Islet of Langerhans (tissue), 1 donor: ENCODE measurements around the gene MDFI.

Experiments used
- FAIRE-seq: peaks from one replicate; lab custom pipeline; 2011; peaks lifted over from hg19 to GRCh38; lab: Jason Lieb, UNC

The MDFI gene

GRCh38 chr6:41673704-41674000, 35.4 kb downstream of the MDFI start:
- no peak for FAIRE-seq

GRCh38 chr6:41674231-41675000, 36.1 kb downstream of the MDFI start:
- no peak for FAIRE-seq

GRCh38 chr6:41675176-41675775, 37.0 kb downstream of the MDFI start:
- FAIRE-seq, result no peak

GRCh38 chr6:41675992-41676391, 37.7 kb downstream of the MDFI start:
- no peak for FAIRE-seq

- FAIRE-seq, result no peak
Observed at GRCh38 chr6:41676431-41676830, 38.2 kb downstream of the MDFI start.

- FAIRE-seq, result no peak
Observed at GRCh38 chr6:41677124-41677921, 39.1 kb downstream of the MDFI start.

GRCh38 chr6:41678511-41679084, 40.3 kb downstream of the MDFI start:
- no peak for FAIRE-seq

- no peak for FAIRE-seq
Observed at GRCh38 chr6:41679696-41680095, 41.4 kb downstream of the MDFI start.

GRCh38 chr6:41680182-41680965, 42.1 kb downstream of the MDFI start:
- FAIRE-seq, result no peak

- no peak for FAIRE-seq
Observed at GRCh38 chr6:41682056-41682477, 43.8 kb downstream of the MDFI start.

GRCh38 chr6:41682497-41683272, 44.4 kb downstream of the MDFI start:
- FAIRE-seq, result no peak

GRCh38 chr6:41683273-41683522, 44.9 kb downstream of the MDFI start:
- no peak for FAIRE-seq

GRCh38 chr6:41683523-41684310, 45.4 kb downstream of the MDFI start:
- no peak for FAIRE-seq

GRCh38 chr6:41684311-41685180, 46.3 kb downstream of the MDFI start:
- FAIRE-seq, result no peak

GRCh38 chr6:41685641-41686380, 47.5 kb downstream of the MDFI start:
- FAIRE-seq, result no peak

- FAIRE-seq, result no peak
Observed at GRCh38 chr6:41687501-41688175, 49.4 kb downstream of the MDFI start.

GRCh38 chr6:41688256-41688965, 50.1 kb downstream of the MDFI start:
- no peak for FAIRE-seq
